IPS DF 6.9 (cell line): ENCODE measurements around the gene ZNF232.

Experiments
- DNase-seq: peaks from one replicate; pipeline ENCODE4 v3.0.0-alpha.2; 2013; ENCODE audit warnings: low read depth, low spot score
- H3K27ac ChIP-seq: one replicate; pipeline ENCODE4 v1.5.1; 2013; ENCODE audit warnings: low read length, control low read depth
- H3K27me3 ChIP-seq: 2 replicates; pipeline ENCODE4 v1.6.1; 2013; ENCODE audit warnings: mild to moderate bottlenecking, low read length; ENCODE audit not compliant: control insufficient read depth, insufficient read depth
- H3K36me3 ChIP-seq: 2 replicates; pipeline ENCODE4 v1.6.1; 2013; ENCODE audit warnings: low read length; ENCODE audit not compliant: control insufficient read depth, insufficient read depth
- H3K4me1 ChIP-seq: 2 replicates; pipeline ENCODE4 v1.6.1; 2013; ENCODE audit warnings: low read length; ENCODE audit not compliant: control insufficient read depth, insufficient read depth
- H3K4me3 ChIP-seq: 2 replicates; pipeline ENCODE4 v1.5.1; 2013; ENCODE audit warnings: mild to moderate bottlenecking, low read length
- H3K9me3 ChIP-seq: 2 replicates; pipeline ENCODE4 v1.6.1; 2013; ENCODE audit warnings: low read length, inconsistent platforms; ENCODE audit not compliant: control insufficient read depth, insufficient read depth
- WGBS: extraction: QIAGEN DNeasy Blood & Tissue Kit; methylation state at CpG from one replicate; pipeline ENCODE4 v1.1.7; 2013; ENCODE audit warnings: mixed read lengths, missing lambda C conversion rate; ENCODE audit not compliant: insufficient read length, insufficient coverage; 5-methylcytosine and 5-hydroxymethylcytosine counted together

ZNF232 gene

DNA sequence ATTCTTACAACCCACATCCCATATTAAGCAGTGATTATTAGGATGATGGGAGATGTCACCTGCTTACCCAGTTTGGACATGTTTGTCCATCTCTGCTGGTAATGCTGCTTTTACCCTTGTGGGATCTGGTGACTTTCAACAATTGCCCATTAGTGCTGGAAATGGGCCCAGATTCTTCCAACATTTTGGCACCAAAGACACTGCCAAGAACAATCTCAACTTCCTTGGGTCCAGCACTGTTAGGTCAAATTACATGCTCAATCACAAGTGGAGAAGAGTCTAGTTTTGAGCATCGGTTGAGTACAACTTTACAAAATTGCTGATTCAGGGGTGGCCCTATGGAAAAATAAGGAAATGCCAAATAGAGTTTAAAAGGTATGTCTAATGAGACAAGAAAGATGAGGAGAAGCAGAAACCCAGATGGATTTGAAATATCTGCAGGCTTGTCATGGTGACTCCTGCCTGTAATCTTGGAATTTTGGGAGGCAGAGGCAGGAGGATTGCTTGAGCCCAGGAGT, 46.4 kb downstream of the ZNF232 start:
- Histone ChIP-seq H3K27me3 (no peaks in the 10 kb centered on the region), H3K9me3 (no peaks in the 10 kb centered on the region), H3K4me3 (no peak overlapping the region), H3K36me3 (no peaks in the 10 kb centered on the region), H3K27ac (no peak overlapping the region), H3K4me1 (no peaks in the 10 kb centered on the region)
- DNase-seq, result no peak
- no CpG with 5 or more reads among the region's 1 CpG for WGBS
